Measurements from ENCODE around the gene ATP11A.
"Not testable (repeated sequence)": the region's sequence is repeated elsewhere in the genome, so short reads cannot be mapped to it uniquely, and the experiment has no call there.

The ATP11A gene

GRCh38 chr13:112869202-112870050, 179.6 kb downstream of the ATP11A start:
- in situ Hi-C loops (cut with HindIII; ENCODE audit: low pct_ligation_motif_present, low sequenced_read_pairs): no loop called here
- no peak for TF ChIP-seq CTCF (IDR thresholded peaks at IDR 0.05; ENCODE audit: low read depth, low read length, missing control alignments)

GRCh38 chr13:112870051-112870331, 180.2 kb downstream of the ATP11A start:
- in situ Hi-C loops (cut with HindIII; ENCODE audit: low pct_ligation_motif_present, low sequenced_read_pairs): no loop called here
- TF ChIP-seq CTCF (IDR thresholded peaks at IDR 0.05; ENCODE audit: low read depth, low read length, missing control alignments): no peak
- Histone ChIP-seq H3K27me3 (replicated peaks) (no peaks in the 10 kb centered on the region), H3K27ac (no peak overlapping the region), H3K4me3 (ENCODE audit: low read depth, low read length) (no peak overlapping the region), H3K36me3 (replicated peaks) (no peaks in the 10 kb centered on the region)
- DNase-seq: no peak

More at GRCh38 chr13:112869202-112870050, 179.6 kb downstream of the ATP11A start:
- no peak for DNase-seq
- Histone ChIP-seq H3K36me3 (replicated peaks) (no peaks in the 10 kb centered on the region), H3K27ac (no peak overlapping the region), H3K27me3 (replicated peaks) (no peaks in the 10 kb centered on the region), H3K4me3 (ENCODE audit: low read depth, low read length) (no peak overlapping the region)

GRCh38 chr13:112870737-112871287, 181.0 kb downstream of the ATP11A start:
- H3K36me3 ChIP-seq (replicated peaks): no peaks in the 10 kb centered on the region
- no peak for DNase-seq
- in situ Hi-C loops (cut with HindIII; ENCODE audit: low pct_ligation_motif_present, low sequenced_read_pairs): no loop called here
- no peak overlapping the region for H3K4me3 ChIP-seq (ENCODE audit: low read depth, low read length)
- H3K27me3 ChIP-seq (replicated peaks): no peaks in the 10 kb centered on the region
- no peak for TF ChIP-seq CTCF (IDR thresholded peaks at IDR 0.05; ENCODE audit: low read depth, low read length, missing control alignments)
- no peak overlapping the region for H3K27ac ChIP-seq

GRCh38 chr13:112871742-112872141, 181.9 kb downstream of the ATP11A start:
- Histone ChIP-seq H3K36me3 (replicated peaks) (no peaks in the 10 kb centered on the region), H3K27ac (no peak overlapping the region), H3K27me3 (replicated peaks) (no peaks in the 10 kb centered on the region), H3K4me3 (ENCODE audit: low read depth, low read length) (no peak overlapping the region)
- in situ Hi-C loops (cut with HindIII; ENCODE audit: low pct_ligation_motif_present, low sequenced_read_pairs): no loop called here
- TF ChIP-seq CTCF (IDR thresholded peaks at IDR 0.05; ENCODE audit: low read depth, low read length, missing control alignments): no peak
- no peak for DNase-seq

- H3K27ac ChIP-seq; in situ Hi-C loops (cut with HindIII; ENCODE audit: low pct_ligation_motif_present, low sequenced_read_pairs); H3K36me3 ChIP-seq (replicated peaks); H3K27me3 ChIP-seq (replicated peaks); DNase-seq; H3K4me3 ChIP-seq (ENCODE audit: low read depth, low read length): not testable (repeated sequence)
These were observed 183.1 kb downstream of the ATP11A start for GRCh38 chr13:112872657-112873631.

All from brain microvascular endothelial cell (primary cell).